NB4 (cell line): Measurements from ENCODE around the gene MAPRE3.

Experiments used
- MAX ChIP-seq: IDR thresholded peaks from 2 replicates; pipeline ENCODE4 v1.6.1; 2011; ENCODE audit warnings: low read depth, low read length
- POLR2A ChIP-seq: IDR thresholded peaks from 2 replicates; pipeline ENCODE4 v1.6.1; 2011; ENCODE audit warnings: mild to moderate bottlenecking; ENCODE audit not compliant: insufficient read length; ENCODE audit errors: extremely low read depth
- TF ChIP-seq, protein P1 (sequence below): IDR thresholded peaks from one replicate; pipeline ENCODE4 v1.5.1; 2012; ENCODE audit warnings: low read depth, low read length

DNA sequence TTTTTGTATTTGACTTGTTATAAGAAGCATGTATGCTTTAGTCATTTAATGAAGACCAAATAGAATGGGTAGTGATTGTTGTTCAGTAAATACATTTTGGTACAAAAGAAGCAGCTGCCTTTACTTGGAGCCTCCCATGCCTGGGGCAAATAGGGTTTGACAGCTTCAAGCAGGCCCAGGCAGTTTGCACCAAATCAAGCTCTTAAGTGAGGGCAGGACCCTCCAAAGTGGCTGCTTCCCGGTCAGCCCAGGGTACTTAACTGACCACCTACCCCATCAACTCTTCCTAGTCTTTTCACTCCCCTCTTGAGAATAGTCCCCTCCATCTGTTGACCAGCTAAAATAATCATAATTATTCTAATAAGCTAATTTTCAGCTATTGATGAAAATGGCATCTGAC lies 5.2 kb downstream of the MAPRE3 start:
- TF ChIP-seq, protein P1, sequence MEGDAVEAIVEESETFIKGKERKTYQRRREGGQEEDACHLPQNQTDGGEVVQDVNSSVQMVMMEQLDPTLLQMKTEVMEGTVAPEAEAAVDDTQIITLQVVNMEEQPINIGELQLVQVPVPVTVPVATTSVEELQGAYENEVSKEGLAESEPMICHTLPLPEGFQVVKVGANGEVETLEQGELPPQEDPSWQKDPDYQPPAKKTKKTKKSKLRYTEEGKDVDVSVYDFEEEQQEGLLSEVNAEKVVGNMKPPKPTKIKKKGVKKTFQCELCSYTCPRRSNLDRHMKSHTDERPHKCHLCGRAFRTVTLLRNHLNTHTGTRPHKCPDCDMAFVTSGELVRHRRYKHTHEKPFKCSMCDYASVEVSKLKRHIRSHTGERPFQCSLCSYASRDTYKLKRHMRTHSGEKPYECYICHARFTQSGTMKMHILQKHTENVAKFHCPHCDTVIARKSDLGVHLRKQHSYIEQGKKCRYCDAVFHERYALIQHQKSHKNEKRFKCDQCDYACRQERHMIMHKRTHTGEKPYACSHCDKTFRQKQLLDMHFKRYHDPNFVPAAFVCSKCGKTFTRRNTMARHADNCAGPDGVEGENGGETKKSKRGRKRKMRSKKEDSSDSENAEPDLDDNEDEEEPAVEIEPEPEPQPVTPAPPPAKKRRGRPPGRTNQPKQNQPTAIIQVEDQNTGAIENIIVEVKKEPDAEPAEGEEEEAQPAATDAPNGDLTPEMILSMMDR, result no peak
- TF ChIP-seq MAX, result no peak
- TF ChIP-seq POLR2A, result no peak
